H1 (cell line): ENCODE data around the gene NODAL. TPM values are rescaled to one million over a fixed set of nuclear protein-coding genes. Genes with fewer than 3 reads are reported as not detected.

Experiments
- CTCF ChIA-PET: fragments of 300-600 bp; sonication (Branson Sonifier 250); formaldehyde crosslinking; loops from one replicate; lab custom pipeline; 2021; ENCODE audit not compliant: partially characterized antibody; lab: Charles Lee
- POLR2A ChIA-PET: fragments of 300-600 bp; sonication (Branson Sonifier 250); formaldehyde crosslinking; loops from one replicate; lab custom pipeline; 2021; ENCODE audit warnings: inconsistent platforms; ENCODE audit not compliant: partially characterized antibody; lab: Charles Lee
- DNase-seq, 2 experiments: peaks; one replicate each; pipeline versions ENCODE4 v3.0.0 to v3.0.0-alpha.2; 2010 to 2022; ENCODE audit warnings: low spot score in 2 of 2, low read depth in 1 of 2, mixed read lengths in 1 of 2
- FAIRE-seq: peaks from 2 replicates; lab custom pipeline; 2011; peaks lifted over from hg19 to GRCh38; lab: Jason Lieb, UNC
- H2AFZ ChIP-seq: 2 replicates; pipeline ENCODE4 v1.8.1; 2012; ENCODE audit warnings: low read length, inconsistent platforms
- H2AK5ac ChIP-seq: 2 replicates; pipeline ENCODE4 v1.6.1; 2013; ENCODE audit warnings: low read depth, low read length
- H2BK120ac ChIP-seq: replicated peaks from 2 replicates; pipeline ENCODE3; 2013; ENCODE audit warnings: low read depth, low read length, inconsistent platforms
- H2BK12ac ChIP-seq: 2 replicates; pipeline ENCODE4 v1.6.1; 2013; ENCODE audit warnings: low read depth, low read length
- H2BK15ac ChIP-seq: 2 replicates; pipeline ENCODE4 v1.6.1; 2013; ENCODE audit warnings: low read length
- H2BK20ac ChIP-seq: 2 replicates; pipeline ENCODE4 v1.6.1; 2013; ENCODE audit warnings: low read length
- H2BK5ac ChIP-seq: 2 replicates; pipeline ENCODE4 v1.6.1; 2013; ENCODE audit warnings: low read depth, low read length
- H3K14ac ChIP-seq: 2 replicates; pipeline ENCODE4 v1.6.1; 2013; ENCODE audit warnings: inconsistent platforms; ENCODE audit not compliant: insufficient read length
- H3K18ac ChIP-seq: 2 replicates; pipeline ENCODE4 v1.6.1; 2013; ENCODE audit warnings: low read length; ENCODE audit errors: extremely low read depth
- H3K23ac ChIP-seq: 2 replicates; pipeline ENCODE4 v1.6.1; 2013; ENCODE audit warnings: inconsistent platforms; ENCODE audit not compliant: insufficient read length
- H3K23me2 ChIP-seq: 2 replicates; pipeline ENCODE4 v1.6.1; 2013; ENCODE audit warnings: low read depth, low read length
- H3K27ac ChIP-seq: 2 replicates; pipeline ENCODE4 v1.6.1; 2011; ENCODE audit warnings: low read depth, low read length, inconsistent platforms
- H3K27me3 ChIP-seq, 4 experiments: replicated peaks in 1 of 4; 1 replicate in 1 of 4; 2 replicates in 3 of 4; pipeline versions ENCODE4 v1.6.1 to v1.8.1; 2011 to 2013; ENCODE audit warnings: low read length in 3 of 4, mild to moderate bottlenecking in 3 of 4, inconsistent platforms in 2 of 4, mixed read lengths in 2 of 4, moderate library complexity in 1 of 4; ENCODE audit not compliant: control insufficient read depth in 3 of 4, insufficient read depth in 3 of 4; ENCODE audit errors: extremely low read depth in 1 of 4
- H3K36me3 ChIP-seq, 4 experiments: 2 replicates each; pipeline versions ENCODE4 v1.6.1 to v1.8.1; 2011 to 2013; ENCODE audit warnings: mild to moderate bottlenecking in 4 of 4, low read length in 3 of 4, moderate library complexity in 2 of 4, control low read depth in 1 of 4, inconsistent platforms in 1 of 4; ENCODE audit not compliant: insufficient read depth in 4 of 4, control insufficient read depth in 2 of 4
- H3K4ac ChIP-seq: replicated peaks from 2 replicates; pipeline ENCODE3; 2013; ENCODE audit warnings: low read length, low read depth, mixed read lengths, inconsistent platforms; ENCODE audit not compliant: insufficient read length
- H3K4me1 ChIP-seq, 4 experiments: replicated peaks in 1 of 4; 1 replicate in 1 of 4; 2 replicates in 3 of 4; pipeline versions ENCODE4 v1.6.1 to v1.8.1; 2011 to 2013; ENCODE audit warnings: low read length in 3 of 4, inconsistent platforms in 2 of 4, mixed read lengths in 1 of 4; ENCODE audit not compliant: insufficient read depth in 4 of 4, control insufficient read depth in 3 of 4
- H3K4me2 ChIP-seq, 2 experiments: 2 replicates each; pipeline versions ENCODE4 v1.6.1 to v1.8.1; 2011 to 2013; ENCODE audit warnings: low read depth in 2 of 2, low read length in 2 of 2, control low read depth in 1 of 2, inconsistent platforms in 1 of 2, mild to moderate bottlenecking in 1 of 2; ENCODE audit not compliant: insufficient read depth in 1 of 2
- H3K4me3 ChIP-seq, 4 experiments: fragments of 200-600, 300-600 bp in 1 of 4; sonication (generic), shearing (Covaris generic), sonication (Bioruptor Twin) in 1 of 4; 2 replicates each; pipeline versions ENCODE4 v1.5.1 to v1.8.1; 2011 to 2016; ENCODE audit warnings: low read length in 4 of 4, low read depth in 3 of 4, control low read depth in 2 of 4, inconsistent platforms in 2 of 4, mild to moderate bottlenecking in 2 of 4, mixed read lengths in 1 of 4, moderate library complexity in 1 of 4; ENCODE audit not compliant: insufficient read depth in 2 of 4; ENCODE audit errors: extremely low read depth in 1 of 4
- H3K56ac ChIP-seq: replicated peaks from 2 replicates; pipeline ENCODE3; 2013; ENCODE audit warnings: low read depth, mild to moderate bottlenecking, mixed read lengths, low read length, inconsistent platforms; ENCODE audit not compliant: insufficient read length
- H3K79me1 ChIP-seq: 2 replicates; pipeline ENCODE4 v1.6.1; 2013; ENCODE audit warnings: low read depth, low read length, control low read depth
- H3K79me2 ChIP-seq, 2 experiments: 2 replicates each; pipeline versions ENCODE4 v1.6.1 to v1.8.1; 2012 to 2013; ENCODE audit warnings: low read length in 2 of 2, mild to moderate bottlenecking in 2 of 2, inconsistent platforms in 1 of 2; ENCODE audit not compliant: insufficient read depth in 2 of 2, control insufficient read depth in 1 of 2
- H3K9ac ChIP-seq, 4 experiments: replicated peaks in 1 of 4; 1 replicate in 1 of 4; 2 replicates in 3 of 4; pipeline versions ENCODE4 v1.6.1 to v1.8.1; 2011 to 2013; ENCODE audit warnings: low read depth in 3 of 4, low read length in 3 of 4, control low read depth in 2 of 4, mild to moderate bottlenecking in 2 of 4, moderate library complexity in 2 of 4, inconsistent platforms in 1 of 4; ENCODE audit errors: extremely low read depth in 1 of 4
- H3K9me3 ChIP-seq, 2 experiments: 2 replicates each; pipeline versions ENCODE4 v1.6.1 to v1.8.1; 2012 to 2013; ENCODE audit warnings: mild to moderate bottlenecking in 2 of 2, moderate library complexity in 2 of 2, control low read depth in 1 of 2, inconsistent platforms in 1 of 2, low read depth in 1 of 2, low read length in 1 of 2, mixed read lengths in 1 of 2; ENCODE audit not compliant: insufficient read depth in 2 of 2
- H4K20me1 ChIP-seq, 2 experiments: replicated peaks in 1 of 2; 2 replicates each; pipeline versions ENCODE3 to v1.8.1; 2011 to 2013; ENCODE audit warnings: inconsistent platforms in 2 of 2, low read length in 2 of 2, mild to moderate bottlenecking in 1 of 2; ENCODE audit not compliant: insufficient read depth in 2 of 2, control insufficient read depth in 1 of 2
- H4K5ac ChIP-seq: 2 replicates; pipeline ENCODE4 v1.6.1; 2013; ENCODE audit warnings: low read length, low read depth, mixed read lengths, inconsistent platforms; ENCODE audit not compliant: insufficient read length
- H4K8ac ChIP-seq: 2 replicates; pipeline ENCODE4 v1.8.0; 2013; ENCODE audit warnings: mild to moderate bottlenecking, moderate library complexity, low read length, inconsistent platforms; ENCODE audit not compliant: insufficient read depth; ENCODE audit errors: extremely low read depth
- H4K91ac ChIP-seq: replicated peaks from 2 replicates; pipeline ENCODE3; 2013; ENCODE audit warnings: low read length, mixed read lengths, inconsistent platforms; ENCODE audit not compliant: insufficient read length
- ASH2L ChIP-seq: fragments of 200-600, 300-600 bp; sonication (generic); IDR thresholded peaks from one replicate; pipeline ENCODE4 v1.7.1; 2017; ENCODE audit warnings: low read length
- BCL11A ChIP-seq, 2 experiments: IDR thresholded peaks; one replicate each; pipeline ENCODE4 v1.6.1; 2011; ENCODE audit warnings: low read depth in 2 of 2, low read length in 2 of 2, mild to moderate bottlenecking in 2 of 2
- CHD1 ChIP-seq: IDR thresholded peaks from 2 replicates; pipeline ENCODE4 v1.6.1; 2012; ENCODE audit warnings: low read depth, low read length, improper control_type of control experiment
- CHD2 ChIP-seq: IDR thresholded peaks from 2 replicates; pipeline ENCODE4 v1.6.1; 2012; ENCODE audit warnings: low read length, improper control_type of control experiment
- CTBP2 ChIP-seq: IDR thresholded peaks from 2 replicates; pipeline ENCODE4 v1.7.0; 2011; ENCODE audit warnings: borderline replicate concordance, mild to moderate bottlenecking, moderate library complexity, mixed read lengths, low read length; ENCODE audit not compliant: insufficient read depth, insufficient read length
- E2F6 ChIP-seq: IDR thresholded peaks from 2 replicates; pipeline ENCODE4 v1.6.1; 2012; ENCODE audit warnings: inconsistent platforms
- JUN ChIP-seq: IDR thresholded peaks from 2 replicates; pipeline ENCODE4 v1.6.1; 2011; ENCODE audit warnings: low read depth, mild to moderate bottlenecking, improper control_type of control experiment, low read length
- KDM1A ChIP-seq: fragments of 200-600, 300-600 bp; sonication (generic); IDR thresholded peaks from 2 replicates; pipeline ENCODE4 v1.7.1; 2016; ENCODE audit warnings: mild to moderate bottlenecking, low read length, borderline replicate concordance
- MAX ChIP-seq: IDR thresholded peaks from 2 replicates; pipeline ENCODE4 v1.6.1; 2012; ENCODE audit warnings: inconsistent platforms
- POLR2AphosphoS5 ChIP-seq: IDR thresholded peaks from 2 replicates; pipeline ENCODE4 v1.6.1; 2011; ENCODE audit warnings: low read depth, low read length
- SRF ChIP-seq: IDR thresholded peaks from 2 replicates; pipeline ENCODE4 v1.6.1; 2011; ENCODE audit warnings: mild to moderate bottlenecking, low read depth, low read length, moderate library complexity
- WGBS, 2 experiments: shearing (Covaris generic) in 1 of 2; methylation state at CpG; one replicate each; pipeline versions ENCODE4 v1.1.6 to v1.1.7; 2013 to 2015; ENCODE audit warnings: low lambda C conversion rate in 2 of 2, mixed read lengths in 2 of 2, inconsistent platforms in 1 of 2, low coverage in 1 of 2, missing lambda C conversion rate in 1 of 2; ENCODE audit not compliant: insufficient replicate concordance in 2 of 2, insufficient coverage in 1 of 2, insufficient read length in 1 of 2; ENCODE audit errors: extremely low coverage in 1 of 2, missing lambda C conversion rate in 1 of 2; 5-methylcytosine and 5-hydroxymethylcytosine counted together
- polyA plus RNA-seq, 7 experiments: library from polyadenylated mRNA; depleted of rRNA in 3 of 7; stranded (reverse) in 5 of 7; unstranded in 2 of 7; fragments of >200 nt in 5 of 7; fragments of 200-250 nt in 2 of 7; gene quantifications; 1 replicate in 5 of 7; 2 replicates in 1 of 7; 4 replicates in 1 of 7; pipeline versions ENCODE4 v1.2.1 to v1.2.3, GENCODE V29; 2011 to 2013; ENCODE audit warnings: missing spikeins in 2 of 7, mixed read lengths in 2 of 7
- total RNA-seq: library from RNA; stranded (reverse); fragmentation: NEBNext Ultra II Directional; extraction: Animal tissue kit (Norgen Biotek cat#: 25700); gene quantifications from 2 replicates; pipeline ENCODE4 v1.2.1, GENCODE V29; 2021
- TF ChIP-seq, protein P1 (sequence below): IDR thresholded peaks from 2 replicates; pipeline ENCODE4 v1.6.1; 2011; ENCODE audit warnings: low read depth, mild to moderate bottlenecking, low read length; ENCODE audit not compliant: insufficient read depth

Gene NODAL
- total and polyA plus RNA-seq, 2 of the 8 experiments (the other 6 are each of a cell fraction or from before 2014, with no cell fraction given): 2.0 to 7.3 TPM

DNA sequence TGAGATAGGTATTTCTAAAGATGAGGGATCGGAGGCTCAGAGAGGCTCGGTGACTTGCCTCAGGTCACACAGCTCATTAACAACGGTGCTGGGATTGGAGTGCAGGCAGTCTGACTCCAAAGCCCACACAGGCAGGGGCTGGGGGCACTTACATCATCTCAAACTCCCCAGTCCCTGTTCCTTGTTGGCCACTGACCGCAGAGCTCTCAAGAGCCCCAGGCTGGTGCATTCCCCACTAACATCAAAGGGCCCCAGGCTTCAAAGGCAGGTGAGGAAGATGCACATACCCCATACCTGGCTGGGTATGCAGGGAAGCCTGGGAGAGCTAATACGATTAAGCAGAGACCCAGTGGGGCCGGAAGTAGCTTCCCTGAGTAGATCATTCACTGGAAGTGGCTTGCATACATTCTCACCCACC lies 13.7 kb upstream of the NODAL start:
- H3K36me3 ChIP-seq: no peaks in the 10 kb centered on the region; a peak in 1 of 8 replicates
- H4K91ac ChIP-seq: no peak overlapping the region
- H3K23me2 ChIP-seq: peaks cover 12% of the 10 kb centered on the region; the same call in 1 of the 2 replicates
- H3K4me3 ChIP-seq: no peak overlapping the region
- H3K4me2 ChIP-seq: peak overlapping the region; percentile 49 to 62
- H3K79me2 ChIP-seq: no peaks in the 10 kb centered on the region
- H3K9me3 ChIP-seq: no peaks in the 10 kb centered on the region
- H4K5ac ChIP-seq: no peak overlapping the region
- H3K56ac ChIP-seq: no peak overlapping the region
- H3K4ac ChIP-seq: no peak overlapping the region
- ChIA-PET CTCF (interaction anchor here (0.6 to 43.0 kb wide), 18 partner anchors 9 to 360 kb away, joined by 3 to 908 read pairs (median 4); no protein-coding TSS in a partner anchor), POLR2A (interaction anchor here (0.6 to 3.8 kb wide), 8 partner anchors 9 to 39 kb away, joined by 3 to 28 read pairs (median 4); partner anchors contain the start of gene NODAL)
- no peaks in the 10 kb centered on the region for H4K20me1 ChIP-seq
- no peak overlapping the region for H4K8ac ChIP-seq
- no peak overlapping the region for H3K14ac ChIP-seq
- peaks cover 15 to 45% (median 29%) of the 10 kb centered on the region in 4 experiments for H3K4me1 ChIP-seq
- no peak overlapping the region for H2BK15ac ChIP-seq
- no peak overlapping the region for H3K9ac ChIP-seq
- no peaks in the 10 kb centered on the region for H3K79me1 ChIP-seq
- DNase-seq (peak; percentile 78 to 86), FAIRE-seq (peak; percentile 98)
- peaks cover 21 to 49% (median 44%) of the 10 kb centered on the region in 4 experiments for H3K27me3 ChIP-seq
- no peak overlapping the region for H2AFZ ChIP-seq
- H2BK12ac ChIP-seq: peak overlapping the region; percentile 41; the same call in 1 of the 2 replicates
- H2BK120ac ChIP-seq: no peak overlapping the region
- H2AK5ac ChIP-seq: no peak overlapping the region
- H2BK5ac ChIP-seq: peak overlapping the region; percentile 38; the same call in 1 of the 2 replicates
- H3K23ac ChIP-seq: no peak overlapping the region
- H3K27ac ChIP-seq: no peak overlapping the region
- no peak overlapping the region for H2BK20ac ChIP-seq
- no peak overlapping the region for H3K18ac ChIP-seq
- 12% methylated on average over 6 of the region's 6 CpGs; no CpG with 5 or more reads in 1 of the 2 experiments for WGBS, 2 experiments
- no peak for TF ChIP-seq CHD1
- TF ChIP-seq JUN: no peak
- TF ChIP-seq SRF: no peak
- TF ChIP-seq ASH2L: no peak
- no peak for TF ChIP-seq BCL11A (IDR thresholded peaks at IDR 0.05; ENCODE audit: low read depth in 2 of 2, low read length in 2 of 2)
- no peak for TF ChIP-seq CHD2
- peak; percentile 99 for TF ChIP-seq CTBP2
- TF ChIP-seq POLR2AphosphoS5: no peak
- no peak for TF ChIP-seq E2F6
- TF ChIP-seq, protein P1, sequence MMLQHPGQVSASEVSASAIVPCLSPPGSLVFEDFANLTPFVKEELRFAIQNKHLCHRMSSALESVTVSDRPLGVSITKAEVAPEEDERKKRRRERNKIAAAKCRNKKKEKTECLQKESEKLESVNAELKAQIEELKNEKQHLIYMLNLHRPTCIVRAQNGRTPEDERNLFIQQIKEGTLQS: no peak
- TF ChIP-seq KDM1A: peak; percentile 95
- 0 out of 2 replicates have a peak, but pooled peaks have one; percentile 14 for TF ChIP-seq MAX
